IPS DF 6.9 (cell line): ENCODE measurements around the gene PTCHD4.
"Not testable (repeated sequence)": the region's sequence is repeated elsewhere in the genome, so short reads cannot be mapped to it uniquely, and the experiment has no call there.

ENCODE experiments used
- DNase-seq: peaks from one replicate; pipeline ENCODE4 v3.0.0-alpha.2; 2013; ENCODE audit warnings: low read depth, low spot score
- H3K27ac ChIP-seq: one replicate; pipeline ENCODE4 v1.5.1; 2013; ENCODE audit warnings: low read length, control low read depth
- H3K27me3 ChIP-seq: 2 replicates; pipeline ENCODE4 v1.6.1; 2013; ENCODE audit warnings: mild to moderate bottlenecking, low read length; ENCODE audit not compliant: control insufficient read depth, insufficient read depth
- H3K36me3 ChIP-seq: 2 replicates; pipeline ENCODE4 v1.6.1; 2013; ENCODE audit warnings: low read length; ENCODE audit not compliant: control insufficient read depth, insufficient read depth
- H3K4me1 ChIP-seq: 2 replicates; pipeline ENCODE4 v1.6.1; 2013; ENCODE audit warnings: low read length; ENCODE audit not compliant: control insufficient read depth, insufficient read depth
- H3K4me3 ChIP-seq: 2 replicates; pipeline ENCODE4 v1.5.1; 2013; ENCODE audit warnings: mild to moderate bottlenecking, low read length
- H3K9me3 ChIP-seq: 2 replicates; pipeline ENCODE4 v1.6.1; 2013; ENCODE audit warnings: low read length, inconsistent platforms; ENCODE audit not compliant: control insufficient read depth, insufficient read depth
- WGBS: extraction: QIAGEN DNeasy Blood & Tissue Kit; methylation state at CpG from one replicate; pipeline ENCODE4 v1.1.7; 2013; ENCODE audit warnings: mixed read lengths, missing lambda C conversion rate; ENCODE audit not compliant: insufficient read length, insufficient coverage; 5-methylcytosine and 5-hydroxymethylcytosine counted together

PTCHD4 gene

GRCh38 chr6:48123601-48124000 is 12.6 kb upstream of the PTCHD4 start:
- Histone ChIP-seq H3K27me3 (no peaks in the 10 kb centered on the region), H3K4me1 (no peaks in the 10 kb centered on the region), H3K27ac (no peak overlapping the region), H3K4me3 (no peak overlapping the region), H3K36me3 (no peaks in the 10 kb centered on the region), H3K9me3 (no peaks in the 10 kb centered on the region)
- no peak for DNase-seq
- no CpG with 5 or more reads among the region's 4 CpGs for WGBS

- not testable (repeated sequence) for H3K27me3 ChIP-seq, DNase-seq, H3K36me3 ChIP-seq, H3K9me3 ChIP-seq, H3K27ac ChIP-seq, H3K4me1 ChIP-seq, H3K4me3 ChIP-seq
- WGBS = no CpG with 5 or more reads among the region's 1 CpG
These were observed 11.2 kb upstream of the PTCHD4 start for GRCh38 chr6:48121983-48122749.

GRCh38 chr6:48116699-48117645 is 6.0 kb upstream of the PTCHD4 start:
- Histone ChIP-seq H3K27ac (no peak overlapping the region), H3K36me3 (no peaks in the 10 kb centered on the region), H3K4me1 (no peaks in the 10 kb centered on the region), H3K9me3 (no peaks in the 10 kb centered on the region), H3K4me3 (no peak overlapping the region), H3K27me3 (no peaks in the 10 kb centered on the region)
- no peak for DNase-seq
- WGBS = no CpG with 5 or more reads among the region's 3 CpGs

- no peak overlapping the region for H3K4me3 ChIP-seq
- no peak overlapping the region for H3K27ac ChIP-seq
- no peaks in the 10 kb centered on the region for H3K9me3 ChIP-seq
- no peaks in the 10 kb centered on the region for H3K27me3 ChIP-seq
- H3K36me3 ChIP-seq = no peaks in the 10 kb centered on the region
- no peak for DNase-seq
- H3K4me1 ChIP-seq = peaks cover 1% of the 10 kb centered on the region; the same call in 1 of the 2 replicates
- no CpG with 5 or more reads among the region's 2 CpGs for WGBS
These were observed 2.1 kb upstream of the PTCHD4 start for GRCh38 chr6:48113130-48113529.

GRCh38 chr6:48111575-48111974 is 578 bp upstream of the PTCHD4 start:
- WGBS = no CpG with 5 or more reads among the region's 1 CpG
- Histone ChIP-seq H3K9me3 (no peaks in the 10 kb centered on the region), H3K36me3 (no peaks in the 10 kb centered on the region), H3K4me3 (no peak overlapping the region), H3K27me3 (no peaks in the 10 kb centered on the region), H3K4me1 (peaks cover 1% of the 10 kb centered on the region; the same call in 1 of the 2 replicates), H3K27ac (no peak overlapping the region)
- no peak for DNase-seq

GRCh38 chr6:48110436-48111142 is 408 bp downstream of the PTCHD4 start:
- no peak for DNase-seq
- Histone ChIP-seq H3K36me3 (no peaks in the 10 kb centered on the region), H3K27ac (no peak overlapping the region), H3K9me3 (no peaks in the 10 kb centered on the region), H3K4me3 (peak overlapping the region; percentile 7; the same call in 1 of the 2 replicates), H3K4me1 (peaks cover 1% of the 10 kb centered on the region; the same call in 1 of the 2 replicates), H3K27me3 (no peaks in the 10 kb centered on the region)
- WGBS = no CpG with 5 or more reads among the region's 2 CpGs

GRCh38 chr6:48109944-48110343 is 1.1 kb downstream of the PTCHD4 start:
- no peaks in the 10 kb centered on the region for H3K27me3 ChIP-seq
- no peaks in the 10 kb centered on the region for H3K9me3 ChIP-seq
- H3K4me3 ChIP-seq = peak overlapping the region; percentile 35; the same call in 1 of the 2 replicates
- no CpG with 5 or more reads among the region's 3 CpGs for WGBS
- no peaks in the 10 kb centered on the region for H3K36me3 ChIP-seq
- no peak for DNase-seq
- H3K4me1 ChIP-seq = peaks cover 1% of the 10 kb centered on the region; the same call in 1 of the 2 replicates
- no peak overlapping the region for H3K27ac ChIP-seq

- H3K27me3 ChIP-seq, H3K27ac ChIP-seq, DNase-seq, H3K4me3 ChIP-seq, H3K36me3 ChIP-seq, H3K4me1 ChIP-seq, H3K9me3 ChIP-seq: not testable (repeated sequence)
- WGBS = no CpG with 5 or more reads among the region's 17 CpGs
These were observed 8.4 kb downstream of the PTCHD4 start for GRCh38 chr6:48102476-48103195.

- Histone ChIP-seq H3K27ac (no peak overlapping the region), H3K4me3 (no peak overlapping the region), H3K9me3 (no peaks in the 10 kb centered on the region), H3K4me1 (no peaks in the 10 kb centered on the region), H3K36me3 (no peaks in the 10 kb centered on the region; the same call in 1 of the 2 replicates), H3K27me3 (no peaks in the 10 kb centered on the region)
- no CpG with 5 or more reads among the region's 1 CpG for WGBS
- DNase-seq = no peak
These were observed 9.7 kb downstream of the PTCHD4 start for GRCh38 chr6:48101290-48101689.

GRCh38 chr6:48100588-48100895 is 10.5 kb downstream of the PTCHD4 start:
- Histone ChIP-seq H3K4me3 (no peak overlapping the region), H3K27me3 (no peaks in the 10 kb centered on the region), H3K4me1 (no peaks in the 10 kb centered on the region), H3K36me3 (no peaks in the 10 kb centered on the region; the same call in 1 of the 2 replicates), H3K9me3 (no peaks in the 10 kb centered on the region), H3K27ac (no peak overlapping the region)
- WGBS = no CpG with 5 or more reads among the region's 4 CpGs
- no peak for DNase-seq
